K562 (cell line): ENCODE data around the gene PSD2. TPM values are rescaled to one million over a fixed set of nuclear protein-coding genes. Genes with fewer than 3 reads are reported as not detected.

ENCODE experiments used
- ATAC-seq: fragments of 200-7000 bp; cut with Tn5 transposase; 3 replicates; pipeline ENCODE4 v1.9.1; 2020; ENCODE audit warnings: moderate library complexity
- BruUV-seq: library from RNA; stranded (reverse); fragments of 400-500 nt; replicated peaks from 2 replicates; lab custom pipeline; 2021; lab: Mats Ljungman, UMichigan
- CTCF ChIA-PET: fragments of 300-600 bp; formaldehyde crosslinking; extraction: SDS; loops from one replicate; lab custom pipeline; 2021; ENCODE audit warnings: low intra/inter-chr PET ratio; lab: Yijun Ruan, JAX
- POLR2A ChIA-PET: fragments of 300-600, 350-650 bp; sonication (Branson Sonifier 250); formaldehyde crosslinking; extraction: SDS; loops from one replicate; lab custom pipeline; 2021; ENCODE audit warnings: antibody characterized with exemption, inconsistent platforms; lab: Yijun Ruan, JAX
- DNase-seq, 4 experiments: peaks; one replicate each; pipeline versions ENCODE4 v3.0.0 to v3.0.0-alpha.2; 2011 to 2018; ENCODE audit warnings: low spot score in 3 of 4, mixed read lengths in 3 of 4; ENCODE audit errors: extremely low read depth in 1 of 4
- FAIRE-seq: peaks from 2 replicates; lab custom pipeline; 2011; peaks lifted over from hg19 to GRCh38; lab: Jason Lieb, UNC
- H2AFZ ChIP-seq: 2 replicates; pipeline ENCODE4 v1.6.0; 2011; ENCODE audit warnings: low read depth, low read length, control low read depth, inconsistent platforms
- H3K27ac ChIP-seq: fragments of 200-600 bp; 3 replicates; pipeline ENCODE4 v1.8.0; 2011; ENCODE audit warnings: low read depth, mild to moderate bottlenecking, control low read depth, inconsistent platforms, low read length, moderate library complexity, mixed read lengths; ENCODE audit errors: extremely low read depth
- H3K27me3 ChIP-seq, 2 experiments: fragments of 300-600 bp in 1 of 2; 2 replicates in 1 of 2; 3 replicates in 1 of 2; pipeline versions ENCODE4 v1.6.0 to v1.8.0; 2011; ENCODE audit warnings: inconsistent platforms in 2 of 2, low read length in 2 of 2, mild to moderate bottlenecking in 1 of 2, mixed read lengths in 1 of 2, moderate library complexity in 1 of 2; ENCODE audit not compliant: control insufficient read depth in 2 of 2, insufficient read depth in 2 of 2
- H3K36me3 ChIP-seq: fragments of 300-600 bp; 3 replicates; pipeline ENCODE4 v1.8.0; 2011; ENCODE audit warnings: mild to moderate bottlenecking, low read length, inconsistent platforms; ENCODE audit not compliant: control insufficient read depth, insufficient read depth
- H3K4me1 ChIP-seq, 2 experiments: fragments of 200-600 bp in 1 of 2; replicated peaks in 1 of 2; 2 replicates in 1 of 2; 3 replicates in 1 of 2; pipeline versions ENCODE4 v1.5.1 to v1.8.0; 2011; ENCODE audit warnings: inconsistent platforms in 2 of 2, low read length in 2 of 2, mild to moderate bottlenecking in 1 of 2, mixed read lengths in 1 of 2, moderate library complexity in 1 of 2; ENCODE audit not compliant: control insufficient read depth in 2 of 2, insufficient read depth in 2 of 2
- H3K4me2 ChIP-seq: 2 replicates; pipeline ENCODE4 v1.6.1; 2011; ENCODE audit warnings: low read length, control low read depth, inconsistent platforms, mixed read lengths; ENCODE audit not compliant: insufficient read depth
- H3K4me3 ChIP-seq: fragments of 200-600 bp; sonication (generic), shearing (Covaris generic); 2 replicates; pipeline ENCODE4 v1.5.1; 2016; ENCODE audit warnings: control low read depth, inconsistent platforms
- H3K79me2 ChIP-seq: fragments of 200-600 bp; 3 replicates; pipeline ENCODE4 v1.8.0; 2011; ENCODE audit warnings: low read length, inconsistent platforms; ENCODE audit not compliant: control insufficient read depth, insufficient read depth
- H3K9ac ChIP-seq, 2 experiments: 2 replicates each; pipeline versions ENCODE4 v1.6.0 to v1.6.1; 2011; ENCODE audit warnings: low read depth in 2 of 2, low read length in 2 of 2, control low read depth in 1 of 2, inconsistent platforms in 1 of 2, mild to moderate bottlenecking in 1 of 2, mixed read lengths in 1 of 2; ENCODE audit not compliant: insufficient read depth in 1 of 2
- H3K9me1 ChIP-seq: one replicate; pipeline ENCODE4 v1.6.0; 2011; ENCODE audit warnings: inconsistent platforms, mild to moderate bottlenecking, low read length, moderate library complexity; ENCODE audit not compliant: control insufficient read depth, insufficient read depth
- H3K9me3 ChIP-seq: replicated peaks from 2 replicates; pipeline ENCODE4 v1.5.1; 2011; ENCODE audit warnings: low read depth, low read length, inconsistent platforms; ENCODE audit not compliant: control insufficient read depth, insufficient read depth
- H4K20me1 ChIP-seq: replicated peaks from 2 replicates; pipeline ENCODE4 v1.6.1; 2011; ENCODE audit warnings: low read length, inconsistent platforms, mixed read lengths; ENCODE audit not compliant: control insufficient read depth, insufficient read depth
- AFF1 ChIP-seq, 2 experiments: fragments of 450-650 bp; IDR thresholded peaks; 2 replicates each; pipeline ENCODE4 v1.6.1; 2018; ENCODE audit warnings: mild to moderate bottlenecking in 2 of 2, low read depth in 1 of 2; ENCODE audit not compliant: partially characterized antibody in 2 of 2
- BMI1 ChIP-seq: fragments of 150-350 bp; IDR thresholded peaks from 2 replicates; pipeline ENCODE4 v1.6.1; 2014; ENCODE audit warnings: low read length
- LEF1 ChIP-seq: fragments of 450-650 bp; IDR thresholded peaks from 2 replicates; pipeline ENCODE4 v1.6.1; 2016; ENCODE audit warnings: mild to moderate bottlenecking
- PTRF ChIP-seq: fragments of 450-650 bp; IDR thresholded peaks from 2 replicates; pipeline ENCODE4 v1.6.1; 2016; ENCODE audit warnings: mild to moderate bottlenecking, missing genetic modification characterization, missing compliant biosample characterization
- ZBTB7A ChIP-seq: IDR thresholded peaks from 2 replicates; pipeline ENCODE4 v1.6.1; 2011; ENCODE audit warnings: low read depth, mild to moderate bottlenecking, low read length, moderate library complexity, borderline replicate concordance; ENCODE audit not compliant: control insufficient read depth
- ZNF134 ChIP-seq: fragments of 250-450 bp; sonication (Bioruptor Pico); conservative IDR thresholded peaks from 2 replicates; pipeline ENCODE4 v1.4.0; 2020
- ZNF668 ChIP-seq: fragments of 250-450 bp; sonication (Bioruptor Pico); IDR thresholded peaks from 2 replicates; pipeline ENCODE4 v1.8.0; 2022; ENCODE audit warnings: mild to moderate bottlenecking, inconsistent platforms
- WGBS: fragments of 100-300 bp; shearing (Covaris generic); methylation state at CpG from one replicate; pipeline ENCODE4 v1.1.6; 2016; ENCODE audit warnings: low coverage, mixed read lengths; ENCODE audit not compliant: insufficient coverage; ENCODE audit errors: missing lambda C conversion rate; 5-methylcytosine and 5-hydroxymethylcytosine counted together
- in situ Hi-C: fragments of 300-500 bp; cut with MboI; formaldehyde crosslinking; loops from 4 replicates; pipeline ENCODE4 v1.15.0; 2018; ENCODE audit warnings: inconsistent platforms, mixed read lengths
- intact Hi-C: fragments of 100-400 bp; cut with micrococcal nuclease; formaldehyde crosslinking; loops from 2 replicates; pipeline ENCODE4 v1.14.2; 2022
- polyA plus RNA-seq, 8 experiments: library from polyadenylated mRNA; depleted of rRNA in 4 of 8; stranded (reverse) in 5 of 8; unstranded in 3 of 8; fragments of >200 nt; fragmentation: Nextera tagmentation in 2 of 8; fragmentation: Illumina TruSeq in 1 of 8; extraction: Ambion mirVana in 2 of 8; extraction: Trizol in 1 of 8; gene quantifications; 2 replicates each; pipeline versions ENCODE4 v1.2.1 to v1.2.3, GENCODE V29; 2011 to 2014; ENCODE audit warnings: inconsistent platforms in 1 of 8, missing spikeins in 1 of 8
- total RNA-seq, 7 experiments: library from RNA; depleted of rRNA in 6 of 7; stranded (reverse); fragments of >200 nt in 6 of 7; fragmentation: Illumina TruSeq in 2 of 7; extraction: Trizol in 2 of 7; gene quantifications; 2 replicates each; pipeline versions ENCODE4 v1.2.1 to v1.2.3, GENCODE V29; 2011 to 2021; ENCODE audit warnings: low replicate concordance in 1 of 7

Gene PSD2
- total and polyA plus RNA-seq, 9 of the 15 experiments (the other 6 are each of a cell fraction or from before 2014, with no cell fraction given), result 0.01 to 0.09 (median 0.04) TPM; not detected in 4

- TF ChIP-seq AFF1 (IDR thresholded peaks at IDR 0.05; ENCODE audit: low read depth in 1 of 2, partially characterized antibody in 2 of 2) (peak in 1 of 2 experiments; percentile 59), ZNF134 (no peak)
These were observed 13.1 kb downstream of the PSD2 start (continued) for GRCh38 chr5:139808481-139809330.

- Histone ChIP-seq H3K4me2 (no peak overlapping the region), H3K4me1 (peaks cover 0 to 7% of the 10 kb centered on the region in 2 experiments; a peak in 1 of 5 replicates), H3K27ac (no peak overlapping the region), H4K20me1 (peaks cover 18% of the 10 kb centered on the region), H3K27me3 (peaks cover 7 to 68% of the 10 kb centered on the region in 2 experiments; a peak in 3 of 5 replicates), H3K4me3 (no peak overlapping the region), H3K36me3 (no peaks in the 10 kb centered on the region), H3K9ac (peak overlapping the region in 1 of 2 experiments; percentile 17; a peak in 1 of 4 replicates), H3K9me1 (no peaks in the 10 kb centered on the region), H3K9me3 (no peaks in the 10 kb centered on the region), H2AFZ (no peak overlapping the region), H3K79me2 (no peaks in the 10 kb centered on the region)
- CTCF ChIA-PET, result no interaction called here
- 0% methylated on average over 10 of the region's 11 CpGs for WGBS
- in situ Hi-C loops, result no loop called here
- DNase-seq (no peak), ATAC-seq (no peak), FAIRE-seq (no peak)
- POLR2A ChIA-PET, result interaction anchor here (0.6 kb wide), 1 partner anchor 448 kb away, joined by 4 read pairs; no protein-coding TSS in a partner anchor
- TF ChIP-seq ZNF668 (CRISPR knock-in tag) (no peak), LEF1 (no peak), ZBTB7A (no peak), BMI1 (no peak), PTRF (tag) (no peak)
- intact Hi-C loops, result no loop called here
- no TSS peak for BruUV-seq
These were observed 13.8 kb downstream of the PSD2 start for GRCh38 chr5:139809331-139809810.
